HG02798 (cell line): ENCODE data around the gene LRRN4CL.

Experiments used
- ATAC-seq: cut with Tn5 transposase; IDR thresholded peaks from one replicate; pipeline ENCODE4 v1.9.1; 2021; ENCODE audit warnings: mild to moderate bottlenecking; ENCODE audit not compliant: unreplicated experiment, poor library complexity

Gene LRRN4CL

GRCh38 chr11:62648967-62649364, 40.4 kb downstream of the LRRN4CL start:
- ATAC-seq, result no peak

DNA sequence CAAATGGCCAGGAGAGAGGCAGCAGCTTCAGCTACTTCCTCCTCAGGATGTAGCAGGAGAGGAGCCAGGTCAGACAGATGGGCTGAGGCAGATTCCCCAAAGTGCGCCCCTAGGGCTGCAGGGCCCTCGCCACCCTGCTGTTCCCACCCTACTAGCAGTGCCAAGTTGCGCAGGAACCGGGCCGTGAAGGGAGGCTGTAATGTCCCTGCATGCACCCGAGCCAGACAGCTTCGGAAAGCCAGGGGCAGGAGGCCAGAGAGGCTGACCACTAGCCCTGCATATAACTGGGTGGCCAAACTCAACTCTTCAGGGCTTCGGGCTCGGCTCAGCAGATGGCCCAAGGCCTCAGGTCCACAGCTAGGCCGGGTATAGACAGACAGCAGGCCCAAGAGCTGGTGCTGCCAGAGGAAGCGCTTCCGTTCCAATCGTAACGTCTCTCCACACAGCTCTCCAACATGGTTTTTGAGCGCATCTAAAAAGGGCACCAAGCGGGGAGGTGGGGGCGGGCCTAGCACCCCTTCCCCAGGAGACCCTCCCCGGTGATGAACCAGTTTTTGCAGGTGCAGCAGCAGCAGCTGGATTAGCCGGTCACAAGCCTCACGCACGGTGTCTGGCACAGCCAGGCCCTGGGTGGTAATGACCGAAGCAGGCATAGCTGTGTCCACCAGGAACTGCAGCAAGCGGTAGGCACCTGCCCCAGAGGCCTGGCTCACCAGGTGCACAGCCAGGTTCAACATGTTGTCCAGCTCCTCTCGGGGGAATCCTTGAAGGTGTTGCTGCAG, 41.0 kb downstream of the LRRN4CL start:
- no peak for ATAC-seq

- no peak for ATAC-seq
Measured at GRCh38 chr11:62647609-62648005, 41.7 kb downstream of the LRRN4CL start.

DNA sequence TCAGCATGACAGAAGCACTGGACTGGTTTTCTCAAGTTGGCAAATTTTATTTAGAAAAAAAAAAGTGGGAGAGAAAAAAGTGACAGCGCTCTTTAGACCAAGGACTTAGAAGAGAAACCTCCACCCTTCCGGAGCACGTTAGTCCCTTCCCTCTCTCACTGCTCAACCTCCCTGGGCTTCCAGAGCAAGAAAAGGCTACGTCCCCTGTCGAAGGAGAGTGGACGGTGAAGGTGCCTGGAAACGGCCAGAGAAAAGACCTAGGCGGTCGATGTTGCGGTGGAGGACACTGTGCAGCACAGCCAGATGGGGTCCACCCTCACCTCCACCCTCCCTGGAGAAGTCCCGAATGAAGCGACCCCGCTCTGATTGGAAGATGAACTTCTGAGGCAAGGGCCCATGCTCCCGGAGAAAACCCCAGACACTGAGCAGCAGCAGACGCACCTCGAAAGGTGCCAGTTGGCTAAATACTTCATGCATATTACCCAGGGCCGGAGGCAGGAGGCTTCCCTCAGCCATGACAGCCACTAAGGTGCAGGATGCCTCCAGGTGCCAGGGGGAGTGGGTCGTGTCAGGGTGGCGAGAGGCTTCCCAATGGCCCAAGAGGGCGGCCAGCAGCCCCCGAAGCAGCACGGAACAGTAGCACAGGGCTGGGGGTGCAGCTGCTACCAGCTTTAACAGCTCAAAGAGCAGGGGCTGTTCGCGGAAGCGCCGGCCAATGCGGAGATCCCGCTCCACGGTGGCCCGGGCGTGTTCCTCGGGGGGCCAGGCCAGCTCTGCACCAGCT, 42.3 kb downstream of the LRRN4CL start:
- no peak for ATAC-seq

- ATAC-seq, result peak; percentile 97
Measured at GRCh38 chr11:62645946-62646824, 43.1 kb downstream of the LRRN4CL start, which contains the start of gene GANAB. Gene GANAB, minus strand, starts transcription at chr11:62646613. Its CDS starts 14 bp downstream, at chr11:62646599.

DNA sequence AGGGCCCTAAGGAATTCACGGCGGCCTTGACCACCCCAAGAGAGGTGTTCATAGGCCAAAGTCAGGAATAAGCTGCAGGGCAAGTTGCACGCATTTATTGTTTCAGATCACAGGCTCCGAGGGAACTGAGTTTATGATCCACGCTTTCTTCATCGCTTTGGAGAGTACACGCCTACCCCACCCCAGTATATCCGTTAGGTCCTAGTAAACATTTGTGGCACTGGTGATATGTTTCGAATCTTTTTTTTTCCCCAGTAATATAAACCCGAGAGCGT, 43.7 kb downstream of the LRRN4CL start:
- no peak for ATAC-seq

GRCh38 chr11:62644220-62644619, 45.1 kb downstream of the LRRN4CL start:
- no peak for ATAC-seq
